Activated CD4-positive, alpha-beta T cell treated with anti-CD3 and anti-CD28 coated beads, Interleukin-10, Interleukin-2, amounts not matched to agents 100 ng/mL and 50 ng/mL, durations not matched to agents 16 hours and 8 hours (primary cell): ENCODE results near the gene EIF4E2.

ENCODE experiments used
- DNase-seq: peaks from one replicate; pipeline ENCODE4 v3.0.0-alpha.2; 2020

Gene EIF4E2, protein sequence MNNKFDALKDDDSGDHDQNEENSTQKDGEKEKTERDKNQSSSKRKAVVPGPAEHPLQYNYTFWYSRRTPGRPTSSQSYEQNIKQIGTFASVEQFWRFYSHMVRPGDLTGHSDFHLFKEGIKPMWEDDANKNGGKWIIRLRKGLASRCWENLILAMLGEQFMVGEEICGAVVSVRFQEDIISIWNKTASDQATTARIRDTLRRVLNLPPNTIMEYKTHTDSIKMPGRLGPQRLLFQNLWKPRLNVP

DNA sequence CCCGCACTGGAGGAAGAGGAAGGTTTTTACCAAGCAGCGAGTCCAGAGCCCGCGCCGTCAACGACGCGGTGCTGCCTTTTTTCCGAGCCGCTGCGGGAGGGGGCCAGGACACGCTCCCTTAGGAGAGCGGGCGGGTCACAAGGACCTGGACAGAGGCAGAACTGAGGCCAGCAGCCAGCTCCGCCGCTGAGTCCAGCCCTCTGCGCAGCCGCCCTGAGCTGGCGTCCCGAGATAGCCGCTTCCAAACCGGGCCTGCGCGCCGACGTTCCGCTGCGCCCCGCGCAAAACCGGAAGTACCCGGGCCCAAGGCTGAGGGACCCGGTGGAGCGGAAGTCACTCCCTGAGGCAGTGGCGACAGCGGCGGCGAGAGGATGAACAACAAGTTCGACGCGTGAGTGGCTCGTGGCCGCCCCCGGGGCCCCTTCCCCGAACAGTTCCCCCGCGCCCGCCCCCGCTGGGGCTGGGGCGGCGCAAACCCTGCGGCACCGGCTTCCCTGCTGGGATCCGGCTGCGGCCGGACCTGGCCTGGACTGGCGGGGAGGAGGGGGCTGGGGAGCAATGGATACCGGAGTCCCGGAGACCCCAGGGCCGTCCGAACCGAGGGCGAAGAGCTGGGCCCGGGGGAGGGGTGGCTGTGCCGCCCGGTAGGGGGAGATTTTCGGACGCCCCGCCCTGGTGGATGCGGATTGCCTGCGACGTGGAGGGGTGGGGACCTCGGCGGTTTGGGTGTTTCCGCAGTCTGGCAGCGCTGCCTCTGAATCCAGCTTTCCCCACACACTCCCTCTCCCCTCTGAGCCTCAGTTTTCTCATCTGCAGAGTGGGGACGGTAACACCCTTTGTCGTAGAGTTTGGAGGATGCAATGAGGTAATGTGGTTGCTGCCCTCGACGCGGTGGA lies at the start of gene EIF4E2, which contains the start of gene TIGD1:
Gene EIF4E2, plus strand, starts transcription at position 336 of the 896 bp plus-strand sequence. Its CDS starts 36 bp downstream, at position 372.
Gene TIGD1, minus strand, starts transcription at position 204 of the 896 bp plus-strand sequence. CDS start 675 bp downstream, outside the sequence.
- DNase-seq: peak; percentile 96

DNA sequence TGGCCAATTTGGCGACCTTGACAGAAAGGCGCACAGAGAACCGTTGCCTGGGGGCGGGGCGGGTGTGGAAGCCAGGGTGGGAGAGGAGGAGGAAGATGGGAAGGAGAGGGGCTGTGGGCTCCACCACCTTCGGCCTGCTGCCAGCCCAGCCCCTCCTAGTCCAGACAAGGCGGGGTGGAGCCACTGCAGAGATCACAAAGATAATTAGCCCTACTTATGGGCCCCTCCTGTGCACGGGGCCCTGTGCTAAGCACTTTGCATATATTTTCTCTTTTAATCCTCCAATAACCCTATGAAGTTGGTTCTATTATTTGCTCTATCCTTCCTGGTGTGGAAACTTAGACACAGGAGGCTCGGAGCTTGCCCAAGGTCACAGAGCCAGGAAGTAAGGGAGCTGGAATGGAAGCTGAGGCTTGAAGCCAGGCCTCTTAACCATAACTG lies 49.1 kb upstream of the EIF4E2 start:
- DNase-seq: no peak

DNA sequence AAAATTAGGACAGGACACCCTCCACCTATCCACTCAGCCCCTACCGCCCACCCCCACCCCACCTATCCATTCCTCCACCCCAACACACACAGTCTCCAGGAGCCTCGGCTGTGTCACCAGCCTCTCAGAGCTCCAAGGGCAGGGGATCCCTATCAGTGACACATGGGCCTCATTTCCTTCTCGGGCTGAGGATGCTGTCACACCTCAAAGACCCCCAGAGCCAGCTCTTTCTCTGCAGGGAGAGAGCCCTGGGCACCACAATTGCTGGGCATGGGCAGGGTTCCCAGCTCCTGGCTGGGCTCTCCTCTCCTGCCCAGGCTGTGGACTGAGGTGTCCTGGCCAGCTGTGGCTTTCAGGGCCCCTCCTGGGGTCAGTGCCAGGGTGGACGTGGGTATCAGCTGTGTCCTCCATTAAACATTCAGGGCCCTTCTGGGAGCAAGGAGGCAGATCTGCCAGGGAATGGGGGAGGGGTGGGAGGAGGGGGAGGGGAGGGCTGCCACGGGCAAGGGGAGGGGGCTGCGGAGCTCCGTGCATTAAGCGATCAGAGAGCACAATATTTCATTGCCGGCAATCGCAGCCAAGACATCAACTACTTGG lies 48.6 kb upstream of the EIF4E2 start:
- DNase-seq: no peak

DNA sequence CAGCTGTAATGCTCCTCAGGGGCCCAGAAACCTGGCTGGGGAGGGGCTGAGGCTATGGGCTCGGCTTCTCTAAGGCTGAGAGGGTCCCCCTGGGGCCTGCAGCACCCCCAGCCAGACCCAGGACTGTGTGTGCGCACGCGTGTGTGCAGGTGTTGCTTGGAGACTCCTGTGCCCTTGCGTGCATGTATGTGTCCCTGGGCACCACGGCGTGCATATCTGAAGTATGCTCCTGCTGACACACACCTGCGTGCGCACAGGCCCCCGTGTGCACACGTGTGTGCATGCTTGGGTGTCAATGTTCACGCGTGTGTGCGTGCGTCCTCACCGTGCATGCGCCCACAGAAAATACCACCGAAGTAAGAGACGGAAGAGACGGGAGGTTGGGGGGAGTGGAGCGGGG lies 48.0 kb upstream of the EIF4E2 start:
- no peak for DNase-seq

DNA sequence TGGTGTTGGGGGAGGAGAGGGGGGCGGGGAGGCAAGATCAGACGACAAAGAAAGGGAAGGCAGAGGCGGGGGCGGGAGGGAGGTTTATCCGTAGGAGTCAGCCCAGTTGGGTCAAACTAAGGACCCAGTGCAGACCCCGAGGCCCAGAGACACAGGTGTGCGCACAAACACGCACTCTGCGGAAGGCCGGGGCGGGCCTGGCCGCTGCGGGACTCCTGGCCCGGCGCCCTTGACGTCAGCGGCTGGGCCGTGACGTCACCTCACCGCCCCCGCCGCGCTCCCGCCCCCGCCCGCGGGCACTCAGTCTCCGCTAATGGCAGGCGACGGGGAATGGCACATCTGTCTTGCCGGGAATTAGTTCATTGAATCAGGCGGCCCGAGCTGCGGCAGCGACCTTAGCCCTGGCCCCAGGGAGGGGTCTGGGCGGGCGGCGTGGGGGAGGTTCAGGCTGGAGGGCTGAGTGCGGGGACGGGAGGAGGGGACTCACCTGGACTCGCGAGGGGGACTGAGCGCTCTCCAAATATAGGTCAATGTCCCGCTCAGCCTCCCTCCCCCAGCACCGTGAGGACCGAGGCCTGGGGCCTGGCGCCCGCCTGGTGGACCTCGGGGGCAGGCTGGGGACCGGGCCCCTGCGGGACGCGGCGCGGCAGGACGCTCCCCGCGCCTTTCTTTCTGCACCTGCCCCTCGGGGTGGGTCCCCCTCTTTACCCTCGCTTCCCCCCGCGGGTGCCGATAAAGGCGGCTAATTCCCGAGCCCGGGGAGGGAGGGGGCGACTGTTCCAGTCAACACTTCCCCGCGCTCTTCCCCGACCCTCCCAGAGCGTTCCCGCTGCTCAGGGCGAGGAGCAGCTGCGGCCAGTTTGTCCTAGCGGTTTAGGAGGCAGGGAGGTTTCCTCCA lies 47.3 kb upstream of the EIF4E2 start:
- DNase-seq: peak; percentile 14

DNA sequence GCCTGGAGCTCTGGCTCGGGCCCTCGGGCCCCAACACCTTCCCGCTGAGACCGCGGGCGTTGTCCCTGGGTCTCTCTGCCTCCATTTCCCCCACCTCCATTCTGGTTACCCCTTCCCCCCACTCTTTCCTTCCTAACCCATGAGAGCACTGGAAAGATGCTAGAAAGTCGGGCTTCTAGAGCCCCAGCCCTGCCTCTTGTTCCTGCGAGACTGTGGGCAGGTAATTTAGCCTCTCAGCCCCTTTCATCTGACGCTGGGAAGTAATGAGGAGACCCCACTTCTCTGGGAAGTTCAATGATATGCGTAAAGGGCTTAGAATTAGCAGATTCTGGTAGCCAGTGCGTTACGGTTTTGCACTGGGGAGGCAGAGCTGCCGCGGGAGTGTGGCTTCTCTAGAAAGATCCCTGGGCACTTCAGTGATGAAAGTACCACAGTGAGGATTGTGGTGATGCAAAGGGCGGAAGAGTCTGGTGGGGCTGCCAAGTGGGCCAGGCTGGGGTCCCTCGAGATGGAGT lies 46.6 kb upstream of the EIF4E2 start:
- DNase-seq: no peak

DNA sequence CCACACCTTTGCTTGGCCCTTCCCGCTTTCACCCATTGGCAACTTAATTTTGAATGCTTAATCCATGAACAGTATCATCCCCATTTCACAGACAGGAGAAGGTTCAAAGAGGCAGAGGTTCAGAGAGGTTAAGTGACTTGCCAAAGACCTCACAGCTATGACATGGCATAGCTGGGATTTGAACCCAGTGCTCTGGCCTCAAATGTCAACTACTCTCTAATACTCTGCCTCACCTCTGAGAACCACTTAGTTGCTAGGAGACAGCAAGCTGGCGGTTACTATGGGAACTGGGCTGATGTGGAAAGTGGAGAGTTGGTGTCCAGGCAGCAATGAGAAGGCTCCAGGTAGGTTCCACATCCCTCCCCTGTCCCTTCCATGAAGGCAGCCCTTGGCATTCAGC lies 46.1 kb upstream of the EIF4E2 start:
- DNase-seq: no peak

DNA sequence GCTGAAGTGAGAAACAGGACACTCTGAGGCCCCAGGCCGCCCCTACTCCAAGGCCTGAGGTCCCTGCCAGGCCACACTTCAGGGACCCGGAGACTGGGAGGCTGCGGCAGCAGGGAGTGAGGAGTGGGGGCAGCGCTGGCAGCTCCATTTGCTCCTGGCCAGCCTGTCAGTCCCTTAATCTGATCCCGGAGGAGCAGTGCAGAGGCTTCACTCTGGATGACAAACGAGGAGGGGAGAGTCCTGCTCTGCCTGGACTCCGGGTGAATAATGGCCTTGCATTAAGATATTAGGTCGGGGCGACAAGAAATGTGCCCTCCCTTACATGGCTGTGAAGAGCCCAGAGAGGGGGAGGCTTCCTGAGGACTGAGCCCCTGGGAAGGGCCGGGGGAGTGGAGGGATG lies 44.6 kb upstream of the EIF4E2 start:
- DNase-seq: no peak

DNA sequence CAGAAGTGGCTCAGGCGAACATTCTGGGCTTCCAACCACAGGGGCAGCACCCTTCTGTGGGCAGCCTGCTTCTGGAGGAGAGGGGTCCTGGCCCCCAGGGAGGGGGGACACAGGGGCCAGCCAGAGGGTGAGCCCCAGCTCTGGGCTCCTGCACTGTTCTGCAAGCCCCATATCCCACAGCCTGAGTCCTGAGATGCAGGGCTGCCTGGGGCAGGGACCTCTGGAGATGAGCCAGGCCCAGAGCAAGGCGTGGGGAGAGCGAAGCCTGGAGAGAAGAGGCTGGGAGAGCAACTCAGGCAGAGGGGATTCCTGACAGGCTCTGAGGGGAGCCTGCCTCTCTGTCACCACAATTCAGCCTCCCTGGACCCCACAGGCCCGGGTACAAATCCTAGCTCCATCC lies 43.8 kb upstream of the EIF4E2 start:
- no peak for DNase-seq

DNA sequence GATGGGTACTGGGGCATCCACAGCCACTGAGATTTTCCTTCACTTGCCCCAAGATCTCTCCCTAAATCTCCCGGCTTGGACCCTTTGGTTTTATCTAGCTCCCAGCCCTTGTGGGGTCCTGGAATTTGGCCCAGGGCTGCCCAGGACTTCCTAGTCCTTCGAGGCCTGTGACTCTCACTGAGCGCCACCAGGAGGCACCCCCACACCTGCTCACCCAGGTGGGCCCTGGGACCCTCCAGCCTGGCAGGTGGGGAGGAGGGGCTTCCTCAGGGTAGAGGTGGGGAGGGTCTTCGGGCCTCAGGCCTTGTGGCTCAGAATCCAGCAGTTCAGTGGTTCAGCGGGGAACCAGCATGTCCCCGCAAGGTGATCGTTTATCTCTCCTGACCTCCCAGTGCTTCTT lies 42.2 kb upstream of the EIF4E2 start:
- no peak for DNase-seq

DNA sequence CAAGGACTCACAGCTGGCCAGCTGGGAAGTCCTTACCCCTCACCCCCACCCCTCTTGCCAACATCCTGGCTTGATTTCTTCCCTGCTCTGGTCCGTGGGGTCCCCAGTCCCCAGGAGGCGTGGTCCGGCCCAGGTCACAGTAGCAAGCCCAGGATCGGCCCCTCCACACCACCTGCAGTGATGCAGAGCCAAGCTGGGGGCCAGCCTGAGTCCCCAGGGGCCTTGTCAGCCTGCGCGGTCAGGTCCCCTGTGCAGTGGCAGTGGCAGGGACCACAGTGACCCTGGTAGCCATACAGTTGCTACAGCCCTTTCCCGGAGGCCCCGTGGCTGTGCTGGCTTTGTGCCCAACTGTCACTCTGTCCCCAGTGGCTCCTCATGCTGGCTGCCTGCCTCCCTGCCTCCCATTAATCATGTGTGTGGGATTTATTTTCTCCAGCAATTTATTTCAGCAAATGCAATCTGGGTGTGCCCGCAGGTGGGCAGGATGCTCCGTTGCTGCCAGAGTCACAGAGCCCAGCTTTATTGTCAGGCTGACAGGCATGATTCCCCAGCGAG lies 39.1 kb upstream of the EIF4E2 start:
- DNase-seq: no peak

DNA sequence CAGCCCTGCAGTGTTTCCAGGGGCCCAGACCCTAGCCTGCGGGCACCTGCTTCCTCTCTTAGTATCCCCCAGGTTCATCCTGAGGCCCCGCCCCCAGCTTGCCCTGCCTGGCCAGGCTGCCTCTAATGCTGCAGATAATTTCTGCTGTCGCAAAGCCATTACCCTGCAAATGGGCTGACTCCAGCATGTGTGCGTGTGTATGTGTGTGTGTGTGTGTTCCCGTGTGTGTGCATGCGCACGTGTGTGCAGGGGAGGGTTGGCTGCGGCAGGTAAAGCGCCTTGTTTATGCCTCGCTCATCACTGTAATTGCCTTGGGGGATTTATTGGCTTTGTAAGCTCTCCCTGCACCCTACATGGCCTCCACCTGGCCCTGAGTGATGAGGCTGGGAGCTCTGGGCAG lies 37.9 kb upstream of the EIF4E2 start:
- no peak for DNase-seq

DNA sequence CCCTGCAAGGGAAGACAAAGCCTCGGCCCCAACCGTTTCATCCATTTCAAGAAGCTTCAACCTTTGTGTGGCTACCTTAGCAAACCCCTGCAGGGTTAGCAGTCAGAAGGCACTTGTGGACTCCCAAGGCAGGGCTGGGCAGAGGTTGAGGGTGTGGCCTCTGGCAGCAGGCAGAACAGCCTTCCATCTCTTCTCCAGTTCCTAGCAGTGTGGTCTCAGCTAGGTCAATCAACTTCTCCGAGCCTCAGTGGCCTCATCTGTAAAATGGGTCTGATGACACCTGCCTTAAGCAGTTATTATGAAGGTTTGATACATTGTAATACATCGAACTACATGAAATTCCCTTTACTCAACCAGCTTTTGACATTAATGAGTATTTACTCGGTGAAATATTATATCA lies 37.1 kb upstream of the EIF4E2 start:
- DNase-seq: no peak

DNA sequence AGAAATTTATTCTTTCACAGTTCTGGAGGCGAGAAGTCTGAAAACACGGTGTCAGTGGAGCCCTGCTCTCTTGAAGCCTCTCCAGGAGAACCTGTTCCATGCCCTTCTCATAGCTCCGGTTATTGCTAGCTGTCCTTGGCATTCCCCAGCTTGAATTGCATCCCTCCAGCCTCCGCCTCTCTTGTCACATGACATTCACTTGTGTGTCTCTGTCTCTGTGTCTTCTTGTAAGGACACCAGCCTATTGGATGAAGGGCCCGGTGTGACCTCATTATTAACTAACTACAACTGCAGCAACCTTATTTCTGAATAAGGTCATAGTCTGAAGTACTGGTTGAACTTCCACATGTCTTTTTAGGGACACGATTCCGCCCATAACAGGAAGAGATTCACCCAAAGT lies 34.9 kb upstream of the EIF4E2 start:
- no peak for DNase-seq

DNA sequence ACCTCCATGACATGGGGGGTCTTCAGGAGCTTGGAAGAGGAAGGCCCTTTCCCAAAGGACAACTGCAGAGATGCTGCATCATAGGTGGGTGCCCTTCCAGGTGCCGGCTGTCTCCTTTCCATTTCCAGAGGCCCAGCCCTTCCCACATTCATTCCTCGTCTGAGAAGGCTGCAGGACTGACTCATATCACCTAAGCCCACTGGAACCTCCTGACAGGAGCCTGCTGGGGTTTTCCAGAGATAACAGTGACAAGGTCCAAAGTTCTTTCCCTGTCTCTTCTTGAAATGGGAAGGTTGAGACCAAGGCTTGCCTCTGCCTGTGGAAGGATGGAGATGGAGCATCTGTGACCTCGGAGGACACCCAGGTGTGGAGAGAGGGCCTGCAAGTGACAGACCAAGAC lies 33.9 kb upstream of the EIF4E2 start:
- no peak for DNase-seq

DNA sequence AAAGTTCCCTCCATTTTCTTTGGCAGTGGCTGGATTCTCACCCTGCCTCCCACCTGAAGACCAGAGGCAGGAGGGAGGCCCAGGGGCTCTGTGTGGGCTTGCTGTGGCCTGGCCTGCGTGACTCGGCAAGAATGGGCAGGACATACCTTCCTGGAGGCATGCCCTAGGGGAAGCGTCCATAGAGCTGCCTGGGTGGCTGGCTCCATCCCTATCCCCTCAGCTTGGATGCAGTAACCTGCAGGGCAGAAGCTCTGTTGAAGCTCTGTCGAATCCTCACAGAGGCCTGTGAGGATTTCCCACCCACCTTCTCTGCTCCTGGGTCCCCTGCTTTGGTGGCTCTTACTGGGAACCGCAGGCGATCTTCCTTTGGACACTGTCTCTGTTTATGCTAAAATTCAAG lies 31.6 kb upstream of the EIF4E2 start:
- no peak for DNase-seq

DNA sequence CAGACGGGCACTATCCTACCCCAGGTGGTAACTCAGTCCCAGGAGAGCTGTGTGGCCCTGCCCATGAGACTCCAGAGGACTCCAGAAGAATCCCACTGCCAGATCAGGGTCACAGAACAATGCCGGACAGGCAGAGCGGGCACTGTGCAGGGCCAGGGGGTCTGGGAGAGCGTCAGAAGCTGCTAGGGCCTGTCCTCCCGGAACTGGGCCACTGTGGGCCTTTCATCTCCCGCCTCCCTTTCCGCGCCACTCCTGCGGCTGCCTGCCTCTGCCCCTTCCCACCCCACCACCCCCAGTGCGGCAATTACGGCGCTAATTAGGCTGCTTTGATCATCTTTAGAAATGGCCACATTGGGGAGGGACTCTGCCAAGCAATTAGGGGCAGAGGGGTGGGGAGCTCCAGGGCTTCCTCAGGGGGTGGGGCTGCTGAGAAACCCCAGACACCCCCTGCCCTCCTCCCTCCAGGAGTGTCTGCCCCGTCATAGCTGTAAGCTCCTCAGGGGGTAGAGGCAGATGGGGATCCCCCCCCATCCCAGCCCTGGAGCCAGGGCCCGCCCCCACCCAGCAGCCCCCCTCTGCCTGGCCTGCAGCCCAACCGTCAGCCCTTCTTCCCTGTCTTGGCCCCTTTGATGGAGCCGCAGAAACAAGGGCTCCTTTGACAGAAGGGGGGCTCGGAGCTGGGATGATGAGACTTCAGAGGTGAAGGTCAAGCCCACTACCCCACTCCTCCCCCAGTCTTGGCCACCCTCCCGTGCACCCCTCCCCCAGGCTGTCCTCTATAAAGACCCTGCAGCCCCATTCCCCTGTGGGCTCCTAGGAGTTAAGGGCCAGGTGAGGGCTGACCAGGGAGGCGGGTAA lies 30.7 kb upstream of the EIF4E2 start, which contains the start of gene PRSS56:
Gene PRSS56, plus strand, starts transcription at position 808 of the 858 bp plus-strand sequence. CDS start 211 bp downstream, outside the sequence.
- no peak for DNase-seq

DNA sequence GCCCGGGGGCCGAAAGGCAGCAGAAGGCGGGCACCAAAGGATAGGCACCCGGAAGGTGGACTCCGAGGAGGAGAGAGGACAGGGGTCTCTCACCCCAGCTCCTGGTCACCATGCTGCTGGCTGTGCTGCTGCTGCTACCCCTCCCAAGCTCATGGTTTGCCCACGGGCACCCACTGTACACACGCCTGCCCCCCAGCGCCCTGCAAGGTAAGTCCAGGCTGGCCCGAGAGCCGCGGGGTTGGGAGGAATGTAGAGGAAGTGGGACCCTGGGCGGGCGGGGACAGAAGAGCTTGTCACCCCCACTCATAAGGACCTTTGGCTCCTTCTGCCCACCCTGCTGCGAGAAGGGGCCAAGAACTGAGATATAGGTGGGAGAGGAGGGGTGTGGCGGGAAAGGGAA lies 30.0 kb upstream of the EIF4E2 start:
- no peak for DNase-seq

DNA sequence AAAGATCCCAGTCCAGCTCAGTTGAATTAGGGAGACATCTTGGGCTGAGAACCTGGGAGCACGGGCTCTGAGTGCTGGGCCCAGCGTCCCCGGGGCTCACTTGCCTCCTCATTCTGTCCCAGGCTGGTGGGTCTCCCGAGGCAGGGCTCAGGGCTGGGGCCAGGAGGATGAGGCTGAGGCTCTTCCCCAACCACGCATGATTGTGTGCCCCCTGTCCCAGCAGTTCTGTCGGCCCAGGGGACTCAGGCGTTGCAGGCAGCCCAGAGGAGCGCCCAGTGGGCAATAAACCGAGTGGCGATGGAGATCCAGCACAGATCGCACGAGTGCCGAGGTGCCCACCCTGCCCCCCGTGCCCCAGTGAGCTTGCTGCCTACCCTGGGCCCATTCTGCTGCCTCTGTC lies 29.4 kb upstream of the EIF4E2 start:
- DNase-seq: no peak

DNA sequence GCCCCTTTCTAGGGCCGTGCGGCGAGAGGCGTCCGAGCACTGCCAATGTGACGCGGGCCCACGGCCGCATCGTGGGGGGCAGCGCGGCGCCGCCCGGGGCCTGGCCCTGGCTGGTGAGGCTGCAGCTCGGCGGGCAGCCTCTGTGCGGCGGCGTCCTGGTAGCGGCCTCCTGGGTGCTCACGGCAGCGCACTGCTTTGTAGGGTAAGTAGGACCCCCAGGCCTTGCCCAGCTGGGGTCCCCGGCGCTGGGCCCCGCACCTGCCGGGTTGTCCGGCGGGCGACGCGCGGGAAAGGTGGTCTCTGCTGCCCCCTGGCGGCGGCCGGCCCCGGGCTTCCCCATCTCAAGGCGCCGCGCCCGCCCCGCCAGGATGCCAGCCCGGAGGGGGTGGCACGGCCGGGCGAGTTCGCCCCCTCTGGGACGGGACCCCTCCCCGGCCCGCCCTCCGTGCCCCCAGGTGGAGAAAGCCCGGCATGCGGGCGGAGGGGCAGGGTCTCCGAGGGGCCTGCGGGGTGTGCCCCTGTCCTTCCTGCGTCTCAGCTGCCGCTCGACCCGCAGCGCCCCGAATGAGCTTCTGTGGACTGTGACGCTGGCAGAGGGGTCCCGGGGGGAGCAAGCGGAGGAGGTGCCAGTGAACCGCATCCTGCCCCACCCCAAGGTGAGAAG lies 28.4 kb upstream of the EIF4E2 start:
- DNase-seq: peak; percentile 63
